GM12878 (cell line): Measurements from ENCODE around the gene MBOAT1.

Experiments used
- ATF3 ChIP-seq: IDR thresholded peaks from 2 replicates; pipeline ENCODE4 v1.6.1; 2011; ENCODE audit warnings: low read depth, mild to moderate bottlenecking, low read length, moderate library complexity, borderline replicate concordance; ENCODE audit errors: extremely low read depth
- BHLHE40 ChIP-seq, 2 experiments: fragments of 450-650 bp in 1 of 2; IDR thresholded peaks; 2 replicates each; pipeline ENCODE4 v1.6.1; 2011 to 2017; ENCODE audit warnings: low read depth in 2 of 2, borderline replicate concordance in 1 of 2, improper control_type of control experiment in 1 of 2, low read length in 1 of 2, mild to moderate bottlenecking in 1 of 2
- CEBPB ChIP-seq, 2 experiments: fragments of 150-350 bp in 1 of 2; IDR thresholded peaks; 2 replicates each; pipeline ENCODE4 v1.6.1; 2012 to 2014; ENCODE audit warnings: low read depth in 2 of 2, low read length in 2 of 2, borderline replicate concordance in 1 of 2, inconsistent platforms in 1 of 2
- CTCF ChIP-seq, 3 experiments: IDR thresholded peaks in 2 of 3; conservative IDR thresholded peaks in 1 of 3; 2 replicates each; pipeline ENCODE4 v1.5.1; 2011; ENCODE audit warnings: low read depth in 3 of 3, low read length in 3 of 3, mild to moderate bottlenecking in 3 of 3, control low read depth in 2 of 3, moderate library complexity in 2 of 3, inconsistent platforms in 1 of 3, mixed read lengths in 1 of 3; ENCODE audit not compliant: control insufficient read depth in 2 of 3, insufficient read depth in 1 of 3; ENCODE audit errors: extremely low read depth in 1 of 3
- EP300 ChIP-seq, 2 experiments: fragments of 150-350 bp in 1 of 2; IDR thresholded peaks; 2 replicates each; pipeline ENCODE4 v1.6.1; 2011 to 2012; ENCODE audit warnings: low read depth in 2 of 2, low read length in 2 of 2, borderline replicate concordance in 1 of 2, improper control_type of control experiment in 1 of 2, inconsistent platforms in 1 of 2; ENCODE audit not compliant: control insufficient read depth in 1 of 2
- HCFC1 ChIP-seq: fragments of 150-350 bp; IDR thresholded peaks from 2 replicates; pipeline ENCODE4 v1.6.1; 2014; ENCODE audit warnings: low read length
- IRF3 ChIP-seq: fragments of 450-650 bp; IDR thresholded peaks from 2 replicates; pipeline ENCODE4 v1.6.1; 2014; ENCODE audit warnings: mild to moderate bottlenecking
- LARP7 ChIP-seq: fragments of 450-650 bp; IDR thresholded peaks from 2 replicates; pipeline ENCODE4 v1.6.1; 2017; ENCODE audit warnings: mild to moderate bottlenecking
- MAX ChIP-seq: IDR thresholded peaks from 2 replicates; pipeline ENCODE4 v1.6.1; 2012; ENCODE audit warnings: low read depth, low read length, improper control_type of control experiment
- NFXL1 ChIP-seq: fragments of 450-650 bp; IDR thresholded peaks from 2 replicates; pipeline ENCODE4 v1.6.1; 2017; ENCODE audit warnings: antibody characterized with exemption, mild to moderate bottlenecking, borderline replicate concordance
- POLR2A ChIP-seq: IDR thresholded peaks from 2 replicates; pipeline ENCODE4 v1.6.1; 2011; ENCODE audit warnings: low read depth, mild to moderate bottlenecking, low read length
- POU2F2 ChIP-seq: IDR thresholded peaks from 3 replicates; pipeline ENCODE4 v1.6.1; 2011; ENCODE audit warnings: low read depth, mild to moderate bottlenecking, low read length, borderline replicate concordance
- SMC3 ChIP-seq: IDR thresholded peaks from 2 replicates; pipeline ENCODE4 v1.6.1; 2011; ENCODE audit warnings: low read length, improper control_type of control experiment, borderline replicate concordance
- TCF7 ChIP-seq: IDR thresholded peaks from 2 replicates; pipeline ENCODE4 v1.6.1; 2014; ENCODE audit warnings: antibody characterized with exemption, borderline replicate concordance

GRCh38 chr6:20119485-20119884 is 92.8 kb downstream of the MBOAT1 start:
- TF ChIP-seq IRF3: no peak
- TF ChIP-seq MAX: no peak
- TF ChIP-seq HCFC1: no peak
- TF ChIP-seq SMC3: no peak
- no peak for TF ChIP-seq LARP7
- TF ChIP-seq POLR2A: no peak
- TF ChIP-seq EP300 (IDR thresholded peaks at IDR 0.05; ENCODE audit: borderline replicate concordance in 1 of 2, control insufficient read depth in 1 of 2, low read depth in 2 of 2, low read length in 2 of 2): no peak
- no peak for TF ChIP-seq NFXL1
- no peak for TF ChIP-seq ATF3
- no peak for TF ChIP-seq CTCF (IDR thresholded peaks at IDR 0.05 in 2 of 3, conservative IDR thresholded peaks at IDR 0.05 in 1 of 3; ENCODE audit: control insufficient read depth in 2 of 3, extremely low read depth in 1 of 3, insufficient read depth in 1 of 3, low read depth in 3 of 3, low read length in 3 of 3)
- no peak for TF ChIP-seq CEBPB (IDR thresholded peaks at IDR 0.05; ENCODE audit: borderline replicate concordance in 1 of 2, low read depth in 2 of 2, low read length in 2 of 2)
- TF ChIP-seq BHLHE40 (IDR thresholded peaks at IDR 0.05; ENCODE audit: borderline replicate concordance in 1 of 2, low read depth in 2 of 2, low read length in 1 of 2): no peak
- no peak for TF ChIP-seq TCF7
- TF ChIP-seq POU2F2: no peak
